SK-N-SH treated with all-trans-retinoic acid at 6 μM for 48 hours (cell line): Measurements from ENCODE around the gene PARD3B.

Experiments
- ATAC-seq: fragments of 200-7000 bp; cut with Tn5 transposase; 3 replicates; pipeline ENCODE4 v1.9.1; 2020; ENCODE audit warnings: mild to moderate bottlenecking, moderate library complexity
- ARNTL ChIP-seq: fragments of 450-650 bp; formaldehyde crosslinking; IDR thresholded peaks from 2 replicates; pipeline ENCODE4 v1.5.0; 2020; ENCODE audit warnings: low read depth, mild to moderate bottlenecking, moderate library complexity, borderline replicate concordance
- BACH2 ChIP-seq: fragments of 250-450 bp; sonication (Bioruptor Pico); IDR thresholded peaks from 2 replicates; pipeline ENCODE4 v1.9.0; 2021; ENCODE audit warnings: mild to moderate bottlenecking, borderline replicate concordance
- CREB5 ChIP-seq: fragments of 250-450 bp; sonication (Bioruptor Pico); IDR thresholded peaks from 2 replicates; pipeline ENCODE4 v1.5.1; 2020; ENCODE audit warnings: low read depth, mild to moderate bottlenecking, moderate library complexity
- CSDC2 ChIP-seq: fragments of 250-450 bp; sonication (Bioruptor Pico); IDR thresholded peaks from 2 replicates; pipeline ENCODE4 v1.5.0; 2020; ENCODE audit warnings: mild to moderate bottlenecking, moderate library complexity
- ESRRG ChIP-seq: fragments of 250-450 bp; sonication (Bioruptor Pico); IDR thresholded peaks from 2 replicates; pipeline ENCODE4 v1.6.1; 2021; ENCODE audit warnings: mild to moderate bottlenecking
- GLIS3 ChIP-seq: fragments of 250-450 bp; sonication (Bioruptor Pico); IDR thresholded peaks from 2 replicates; pipeline ENCODE4 v1.5.0; 2020; ENCODE audit warnings: mild to moderate bottlenecking, moderate library complexity
- ISL1 ChIP-seq: fragments of 250-450 bp; sonication (Bioruptor Pico); IDR thresholded peaks from 2 replicates; pipeline ENCODE4 v2.1.2; 2022; ENCODE audit warnings: mild to moderate bottlenecking, moderate library complexity
- OSR1 ChIP-seq: fragments of 250-450 bp; sonication (Bioruptor Pico); IDR thresholded peaks from 2 replicates; pipeline ENCODE4 v1.8.0; 2022; ENCODE audit warnings: moderate library complexity, mild to moderate bottlenecking, inconsistent platforms
- PATZ1 ChIP-seq: fragments of 250-450 bp; sonication (Bioruptor Pico); IDR thresholded peaks from 2 replicates; pipeline ENCODE4 v1.8.0; 2020; ENCODE audit warnings: mild to moderate bottlenecking, moderate library complexity, borderline replicate concordance
- POU6F1 ChIP-seq: fragments of 250-450 bp; sonication (Bioruptor Pico); IDR thresholded peaks from 2 replicates; pipeline ENCODE4 v1.8.0; 2021; ENCODE audit warnings: low read depth, mild to moderate bottlenecking, moderate library complexity, borderline replicate concordance
- PPARA ChIP-seq: fragments of 250-450 bp; sonication (Bioruptor Pico); IDR thresholded peaks from 2 replicates; pipeline ENCODE4 v1.5.0; 2020; ENCODE audit warnings: mild to moderate bottlenecking, borderline replicate concordance
- RARB ChIP-seq: fragments of 250-450 bp; sonication (Bioruptor Pico); IDR thresholded peaks from 2 replicates; pipeline ENCODE4 v1.8.0; 2021; ENCODE audit warnings: mild to moderate bottlenecking, moderate library complexity
- SNAI2 ChIP-seq: fragments of 250-450 bp; sonication (Bioruptor Pico); IDR thresholded peaks from 2 replicates; pipeline ENCODE4 v1.5.0; 2020; ENCODE audit warnings: mild to moderate bottlenecking, moderate library complexity
- TCF4 ChIP-seq: fragments of 250-450 bp; sonication (Bioruptor Pico); IDR thresholded peaks from 2 replicates; pipeline ENCODE4 v1.8.0; 2021; ENCODE audit warnings: mild to moderate bottlenecking, moderate library complexity, borderline replicate concordance
- TOX ChIP-seq: fragments of 250-450 bp; sonication (Bioruptor Pico); IDR thresholded peaks from 2 replicates; pipeline ENCODE4 v1.8.0; 2021; ENCODE audit warnings: mild to moderate bottlenecking, moderate library complexity, borderline replicate concordance
- TSHZ2 ChIP-seq: fragments of 250-450 bp; sonication (Bioruptor Pico); IDR thresholded peaks from 2 replicates; pipeline ENCODE4 v1.5.0; 2020; ENCODE audit warnings: mild to moderate bottlenecking, moderate library complexity
- ZC3H10 ChIP-seq: fragments of 250-450 bp; sonication (Bioruptor Pico); IDR thresholded peaks from 2 replicates; pipeline ENCODE4 v1.5.1; 2021; ENCODE audit warnings: mild to moderate bottlenecking, moderate library complexity
- ZFP3 ChIP-seq: fragments of 250-450 bp; sonication (Bioruptor Pico); IDR thresholded peaks from 2 replicates; pipeline ENCODE4 v1.5.0; 2020; ENCODE audit warnings: mild to moderate bottlenecking, moderate library complexity
- ZFP30 ChIP-seq: fragments of 450-650 bp; formaldehyde crosslinking; IDR thresholded peaks from 2 replicates; pipeline ENCODE4 v1.5.0; 2022; ENCODE audit warnings: mild to moderate bottlenecking, moderate library complexity
- ZNF565 ChIP-seq: fragments of 450-650 bp; formaldehyde crosslinking; conservative IDR thresholded peaks from 2 replicates; pipeline ENCODE4 v1.5.0; 2020; ENCODE audit warnings: low read depth, mild to moderate bottlenecking, moderate library complexity
- ZNF70 ChIP-seq: fragments of 450-650 bp; formaldehyde crosslinking; IDR thresholded peaks from 2 replicates; pipeline ENCODE4 v1.5.0; 2020; ENCODE audit warnings: mild to moderate bottlenecking, moderate library complexity
- ZNF8 ChIP-seq: fragments of 450-650 bp; formaldehyde crosslinking; IDR thresholded peaks from 2 replicates; pipeline ENCODE4 v1.5.0; 2020; ENCODE audit warnings: mild to moderate bottlenecking, moderate library complexity

PARD3B gene

DNA sequence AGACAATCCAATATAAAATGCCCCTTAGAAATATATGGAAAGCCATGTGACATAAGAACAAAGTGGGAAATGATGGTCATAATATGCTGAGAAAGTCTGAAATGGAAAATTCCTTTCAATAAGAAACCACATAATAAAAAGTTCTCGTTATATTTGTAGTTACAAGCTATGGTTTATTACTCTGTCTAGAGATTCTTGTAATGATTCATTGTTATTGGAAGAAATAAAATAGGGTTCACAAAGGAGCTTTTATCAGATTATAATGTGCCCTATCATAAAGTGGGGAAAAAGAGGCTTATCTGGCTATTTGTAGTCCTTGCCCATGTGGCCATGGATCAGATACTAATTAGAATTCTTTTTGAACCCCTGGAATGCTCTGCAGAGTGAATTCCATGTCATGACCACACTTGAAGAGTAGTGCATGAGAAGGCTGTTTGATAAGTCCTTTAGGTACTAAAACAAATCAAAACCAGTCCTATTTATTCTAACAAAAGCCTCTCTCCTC lies 716.3 kb downstream of the PARD3B start:
- no peak for ATAC-seq
- TF ChIP-seq BACH2 (CRISPR knock-in tag): no peak
- TF ChIP-seq ISL1 (CRISPR knock-in tag): no peak
- TF ChIP-seq CREB5 (CRISPR knock-in tag): no peak

DNA sequence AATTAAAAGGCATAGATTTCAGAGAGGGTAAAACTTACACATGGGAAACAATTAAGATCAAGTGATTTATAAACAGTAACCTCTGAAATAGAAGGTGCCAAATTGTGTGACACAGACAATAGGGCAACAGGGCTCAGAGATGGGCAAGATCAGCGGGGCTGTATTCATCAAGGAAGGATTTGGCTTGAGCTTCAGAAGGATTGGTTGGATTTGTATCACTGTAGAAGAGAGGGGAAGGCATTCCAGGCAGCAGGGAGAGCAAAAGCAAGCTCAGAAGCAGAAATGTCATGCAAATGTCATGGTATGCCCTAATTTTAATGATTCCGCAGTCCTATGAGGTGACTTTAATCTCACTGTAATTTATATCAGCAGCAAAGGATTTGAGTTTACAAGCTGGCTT lies 722.0 kb downstream of the PARD3B start:
- ATAC-seq: no peak
- TF ChIP-seq PPARA (no peak), RARB (CRISPR knock-in tag) (no peak), TOX (CRISPR knock-in tag) (no peak), BACH2 (CRISPR knock-in tag) (no peak), ESRRG (CRISPR knock-in tag) (no peak), ZNF70 (CRISPR knock-in tag) (no peak), TSHZ2 (CRISPR knock-in tag) (no peak), SNAI2 (CRISPR knock-in tag) (no peak), CSDC2 (CRISPR knock-in tag) (no peak), TCF4 (no peak), ARNTL (CRISPR knock-in tag) (no peak)

- no peak for TF ChIP-seq TOX (CRISPR knock-in tag)
- no peak for TF ChIP-seq ZFP3 (CRISPR knock-in tag)
- TF ChIP-seq ZNF8: no peak
- TF ChIP-seq RARB (CRISPR knock-in tag): no peak
- no peak for TF ChIP-seq ISL1 (CRISPR knock-in tag)
- TF ChIP-seq TSHZ2 (CRISPR knock-in tag): no peak
- no peak for TF ChIP-seq ZNF70 (CRISPR knock-in tag)
- TF ChIP-seq ARNTL (CRISPR knock-in tag): no peak
- no peak for TF ChIP-seq OSR1 (CRISPR knock-in tag)
- TF ChIP-seq CSDC2 (CRISPR knock-in tag): no peak
- no peak for ATAC-seq
Measured at GRCh38 chr2:205270689-205271088, 725.4 kb downstream of the PARD3B start.

- TF ChIP-seq ARNTL (CRISPR knock-in tag): no peak
- no peak for TF ChIP-seq PPARA
- no peak for TF ChIP-seq PATZ1 (CRISPR knock-in tag)
- no peak for TF ChIP-seq ZNF70 (CRISPR knock-in tag)
- TF ChIP-seq GLIS3 (CRISPR knock-in tag): no peak
- no peak for TF ChIP-seq POU6F1
- TF ChIP-seq ZNF565 (CRISPR knock-in tag): no peak
- no peak for TF ChIP-seq ZFP30 (CRISPR knock-in tag)
- no peak for TF ChIP-seq ZNF8
- TF ChIP-seq ZFP3 (CRISPR knock-in tag): no peak
- no peak for TF ChIP-seq ZC3H10 (CRISPR knock-in tag)
- ATAC-seq: no peak
Measured at GRCh38 chr2:205273148-205273547, 727.9 kb downstream of the PARD3B start.
